GM12872 (cell line): ENCODE data around the gene MGMT.

Experiments used
- TF ChIP-seq, protein P1 (sequence below): IDR thresholded peaks from 3 replicates; pipeline ENCODE4 v1.5.1; 2011; ENCODE audit warnings: low read depth, mild to moderate bottlenecking, low read length, moderate library complexity; ENCODE audit not compliant: insufficient read depth

The MGMT gene

DNA sequence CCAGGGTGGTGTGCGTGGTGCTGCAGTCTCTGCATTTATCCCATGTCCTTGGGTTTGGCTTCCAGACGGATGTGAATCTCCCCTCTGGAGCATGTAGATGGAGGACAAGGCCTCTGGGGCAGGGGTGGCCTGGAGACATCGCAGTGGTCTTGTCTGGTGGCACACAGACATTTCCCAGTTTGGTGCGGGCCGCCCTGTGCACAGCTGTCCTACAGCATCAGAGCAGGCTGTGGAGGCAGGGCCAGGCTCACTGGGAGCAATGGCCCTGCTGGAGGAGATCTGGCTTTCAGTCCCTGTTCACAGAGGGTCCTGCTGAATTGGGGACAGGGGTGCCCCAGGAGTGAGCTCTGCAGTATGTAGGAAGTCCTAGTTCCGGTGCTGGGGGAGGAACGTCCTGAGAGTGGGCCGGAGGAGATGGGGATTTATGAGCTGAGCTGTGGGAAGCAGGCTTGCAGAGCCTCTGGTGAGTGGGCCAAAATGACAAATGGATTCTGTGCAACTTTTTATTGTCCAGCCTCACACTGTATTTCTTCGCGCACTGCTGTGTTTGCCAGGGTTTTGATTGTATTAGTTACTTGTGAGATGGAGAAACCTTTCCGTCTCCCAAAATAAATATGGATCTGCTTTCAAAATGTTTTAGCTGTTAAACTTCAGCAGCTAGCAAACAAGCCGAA, 40.3 kb downstream of the MGMT start:
- TF ChIP-seq, protein P1, sequence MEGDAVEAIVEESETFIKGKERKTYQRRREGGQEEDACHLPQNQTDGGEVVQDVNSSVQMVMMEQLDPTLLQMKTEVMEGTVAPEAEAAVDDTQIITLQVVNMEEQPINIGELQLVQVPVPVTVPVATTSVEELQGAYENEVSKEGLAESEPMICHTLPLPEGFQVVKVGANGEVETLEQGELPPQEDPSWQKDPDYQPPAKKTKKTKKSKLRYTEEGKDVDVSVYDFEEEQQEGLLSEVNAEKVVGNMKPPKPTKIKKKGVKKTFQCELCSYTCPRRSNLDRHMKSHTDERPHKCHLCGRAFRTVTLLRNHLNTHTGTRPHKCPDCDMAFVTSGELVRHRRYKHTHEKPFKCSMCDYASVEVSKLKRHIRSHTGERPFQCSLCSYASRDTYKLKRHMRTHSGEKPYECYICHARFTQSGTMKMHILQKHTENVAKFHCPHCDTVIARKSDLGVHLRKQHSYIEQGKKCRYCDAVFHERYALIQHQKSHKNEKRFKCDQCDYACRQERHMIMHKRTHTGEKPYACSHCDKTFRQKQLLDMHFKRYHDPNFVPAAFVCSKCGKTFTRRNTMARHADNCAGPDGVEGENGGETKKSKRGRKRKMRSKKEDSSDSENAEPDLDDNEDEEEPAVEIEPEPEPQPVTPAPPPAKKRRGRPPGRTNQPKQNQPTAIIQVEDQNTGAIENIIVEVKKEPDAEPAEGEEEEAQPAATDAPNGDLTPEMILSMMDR = no peak

DNA sequence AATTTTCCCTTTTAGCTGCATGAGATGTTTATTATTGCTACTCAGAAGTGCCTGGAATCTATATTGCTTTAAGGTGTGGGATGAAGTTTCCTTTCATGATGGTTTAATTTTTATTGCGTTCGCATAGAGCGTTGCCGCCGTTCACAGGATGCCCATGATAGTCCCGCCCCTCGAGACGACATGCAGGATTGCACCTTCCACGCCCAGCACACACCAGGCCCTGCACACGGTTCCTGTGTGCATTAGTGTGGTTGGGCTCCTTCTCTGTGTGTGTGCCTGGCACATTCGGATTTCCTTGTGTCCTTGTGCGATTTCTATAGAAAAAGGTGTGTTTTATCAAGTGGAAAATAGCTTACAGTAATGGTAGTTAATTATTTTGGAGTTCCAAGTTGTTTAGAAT, 42.1 kb downstream of the MGMT start:
- TF ChIP-seq, protein P1 = no peak

DNA sequence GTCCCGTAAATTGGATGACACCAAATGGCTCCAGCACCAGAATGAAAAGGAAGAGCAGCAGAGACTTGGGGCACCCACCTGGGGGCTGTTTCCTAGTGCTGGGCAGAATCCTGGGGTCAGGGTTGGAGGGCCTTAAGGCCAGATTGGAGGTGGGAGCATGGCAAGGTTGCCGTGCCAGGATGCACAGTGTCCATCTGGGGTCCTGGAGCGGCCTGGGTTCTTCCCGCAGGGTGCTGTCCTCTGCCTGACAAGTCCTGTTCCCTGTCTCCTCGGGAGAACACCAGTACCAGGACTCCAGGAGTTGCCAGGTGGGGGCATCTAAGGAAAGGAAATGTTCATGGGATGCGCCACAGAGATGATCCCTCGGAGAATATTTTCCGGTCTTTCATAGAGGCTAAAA, 42.8 kb downstream of the MGMT start:
- TF ChIP-seq, protein P1 = no peak

DNA sequence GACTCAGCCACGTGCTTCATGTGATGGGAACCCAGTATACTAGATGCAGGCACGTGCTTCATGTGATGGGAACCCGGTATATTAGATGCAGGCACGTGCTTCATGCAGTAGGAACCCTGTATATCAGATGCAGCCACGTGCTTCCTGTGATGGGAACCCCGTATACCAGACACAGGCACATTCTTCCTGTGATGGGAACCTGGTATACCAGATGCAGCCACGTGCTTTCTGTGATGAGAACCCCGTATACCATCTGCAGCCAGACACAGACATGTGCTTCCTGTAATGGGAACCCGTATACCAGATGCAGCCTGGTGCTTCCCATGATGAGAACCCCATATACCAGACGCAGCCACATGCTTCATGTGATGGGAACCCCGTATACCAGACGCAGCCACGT, 44.0 kb downstream of the MGMT start:
- TF ChIP-seq, protein P1 = no peak

DNA sequence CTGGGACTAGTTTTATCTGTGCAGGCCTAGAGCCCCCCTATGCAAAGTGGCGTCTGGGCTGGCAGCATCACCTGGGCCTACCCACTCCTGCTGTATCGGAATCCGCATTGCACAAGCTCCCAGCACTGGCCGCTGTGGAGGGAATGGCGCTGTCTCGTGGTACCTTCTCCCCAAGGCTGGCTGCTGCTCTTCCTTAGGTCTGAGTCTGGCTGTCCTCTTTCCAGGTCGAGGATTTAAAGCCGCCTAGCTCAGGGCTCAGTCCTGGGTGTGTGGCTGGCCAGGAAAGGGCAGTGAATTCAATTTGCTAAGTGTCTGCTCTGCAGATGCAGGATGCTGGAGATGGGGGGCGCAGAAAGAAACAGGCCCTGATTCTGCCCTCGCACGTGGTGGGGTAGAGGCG, 44.7 kb downstream of the MGMT start:
- TF ChIP-seq, protein P1 = no peak

DNA sequence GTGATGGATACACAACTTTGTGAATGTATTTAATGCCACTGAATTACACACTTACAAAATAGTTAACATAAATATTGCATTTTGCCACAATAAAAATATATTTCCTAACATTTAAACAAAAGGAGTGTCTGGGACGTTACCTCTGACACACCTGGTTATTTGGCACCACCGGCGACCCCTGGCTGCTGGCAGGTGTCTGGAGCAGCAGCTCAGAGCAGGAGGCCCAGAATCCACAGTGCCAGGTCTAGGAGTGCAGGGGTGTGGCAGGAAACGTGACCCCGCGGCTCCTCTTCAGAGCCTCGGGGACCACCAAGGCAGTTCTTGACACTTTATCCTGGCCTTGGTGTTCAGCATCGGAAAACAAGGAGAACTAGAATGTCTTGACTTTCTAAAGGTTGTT, 46.3 kb downstream of the MGMT start:
- TF ChIP-seq, protein P1 = no peak

DNA sequence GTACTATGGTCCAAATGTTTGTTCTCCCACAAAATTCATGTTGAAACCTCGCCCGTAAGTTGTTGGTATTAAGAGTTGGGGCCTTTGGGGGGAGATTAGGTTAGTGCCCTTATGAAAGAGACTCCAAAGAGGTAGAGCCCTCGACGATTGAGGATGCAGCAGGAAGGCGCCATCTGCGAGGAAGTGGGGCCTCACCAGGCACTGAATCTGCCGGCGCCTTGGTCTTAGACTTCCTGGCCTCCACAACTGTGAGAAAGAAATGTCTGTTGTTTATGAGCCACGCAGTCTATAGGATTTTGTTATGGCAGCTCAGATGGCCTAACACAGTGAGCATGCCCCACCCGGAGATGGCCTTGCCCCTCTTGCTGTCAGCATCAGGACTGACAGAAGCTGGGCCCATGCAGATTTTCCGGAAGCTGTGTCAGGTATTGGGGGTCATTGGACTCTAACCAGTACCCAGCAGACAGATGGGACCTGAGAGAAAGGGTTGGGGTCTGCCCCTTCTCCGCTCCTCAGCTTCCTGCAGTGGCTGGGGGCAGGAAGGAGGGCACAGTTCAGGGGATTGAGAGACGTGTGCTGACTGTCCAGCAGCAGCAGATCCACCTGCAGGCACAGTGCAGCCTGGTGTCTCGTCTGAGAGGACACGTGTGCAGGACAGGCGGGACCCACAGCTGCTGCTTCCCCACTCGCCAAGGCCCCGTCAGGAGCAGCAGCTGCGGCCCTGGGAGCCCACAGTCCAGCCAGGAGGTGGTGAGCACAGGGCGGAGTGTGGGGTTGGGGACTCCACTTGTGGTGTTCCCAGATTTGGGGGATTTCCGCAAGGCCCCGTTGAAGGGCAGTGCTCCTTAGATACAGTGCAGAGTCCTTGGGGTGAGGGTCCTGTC, 47.8 kb downstream of the MGMT start:
- TF ChIP-seq, protein P1 = no peak
